ENCODE results near the gene SORCS2.

SORCS2 gene

DNA sequence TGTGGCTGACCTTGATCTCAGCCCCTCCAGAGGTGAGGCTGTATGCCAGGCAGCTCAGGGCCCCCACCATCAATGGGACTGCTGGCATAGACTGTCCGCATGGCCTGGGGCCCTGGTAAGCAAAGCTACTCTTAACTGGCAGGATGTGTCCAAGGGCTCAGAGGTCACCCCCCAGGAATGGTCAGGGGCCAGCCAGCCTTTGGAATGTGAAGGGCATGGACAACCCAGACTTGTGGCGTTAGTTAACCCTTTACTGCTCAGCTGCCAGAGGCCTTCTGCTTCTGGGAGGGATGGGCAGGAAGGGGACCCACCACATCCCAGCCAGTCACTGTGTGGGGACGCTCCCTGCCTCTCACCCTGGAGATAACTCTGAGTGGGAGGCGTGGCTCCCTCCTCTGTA lies 322.5 kb downstream of the SORCS2 start:
- POLR2A ChIA-PET, result no interaction called here
- H3K27ac ChIP-seq (ENCODE audit: extremely low read depth, low read depth, low read length), result no peak overlapping the region
- no peaks in the 10 kb centered on the region for H3K9me3 ChIP-seq (ENCODE audit: control insufficient read depth, insufficient read depth, low read depth, low read length)
- CTCF ChIA-PET, result no interaction called here
- H3K36me3 ChIP-seq (ENCODE audit: control insufficient read depth in 2 of 2, insufficient read depth in 1 of 2, low read length in 2 of 2), result no peaks in the 10 kb centered on the region
- no peaks in the 10 kb centered on the region for H3K4me1 ChIP-seq (ENCODE audit: control insufficient read depth, insufficient read depth, low read length)
- no peak for TF ChIP-seq ZBTB7A (tag by site-specific recombination; IDR thresholded peaks at IDR 0.05; ENCODE audit: low read depth)
- TF ChIP-seq, protein P1, sequence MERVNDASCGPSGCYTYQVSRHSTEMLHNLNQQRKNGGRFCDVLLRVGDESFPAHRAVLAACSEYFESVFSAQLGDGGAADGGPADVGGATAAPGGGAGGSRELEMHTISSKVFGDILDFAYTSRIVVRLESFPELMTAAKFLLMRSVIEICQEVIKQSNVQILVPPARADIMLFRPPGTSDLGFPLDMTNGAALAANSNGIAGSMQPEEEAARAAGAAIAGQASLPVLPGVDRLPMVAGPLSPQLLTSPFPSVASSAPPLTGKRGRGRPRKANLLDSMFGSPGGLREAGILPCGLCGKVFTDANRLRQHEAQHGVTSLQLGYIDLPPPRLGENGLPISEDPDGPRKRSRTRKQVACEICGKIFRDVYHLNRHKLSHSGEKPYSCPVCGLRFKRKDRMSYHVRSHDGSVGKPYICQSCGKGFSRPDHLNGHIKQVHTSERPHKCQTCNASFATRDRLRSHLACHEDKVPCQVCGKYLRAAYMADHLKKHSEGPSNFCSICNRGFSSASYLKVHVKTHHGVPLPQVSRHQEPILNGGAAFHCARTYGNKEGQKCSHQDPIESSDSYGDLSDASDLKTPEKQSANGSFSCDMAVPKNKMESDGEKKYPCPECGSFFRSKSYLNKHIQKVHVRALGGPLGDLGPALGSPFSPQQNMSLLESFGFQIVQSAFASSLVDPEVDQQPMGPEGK (tag by site-specific recombination; IDR thresholded peaks at IDR 0.05), result no peak
- no peak overlapping the region for H3K4me3 ChIP-seq (ENCODE audit: low read depth, low read length)

DNA sequence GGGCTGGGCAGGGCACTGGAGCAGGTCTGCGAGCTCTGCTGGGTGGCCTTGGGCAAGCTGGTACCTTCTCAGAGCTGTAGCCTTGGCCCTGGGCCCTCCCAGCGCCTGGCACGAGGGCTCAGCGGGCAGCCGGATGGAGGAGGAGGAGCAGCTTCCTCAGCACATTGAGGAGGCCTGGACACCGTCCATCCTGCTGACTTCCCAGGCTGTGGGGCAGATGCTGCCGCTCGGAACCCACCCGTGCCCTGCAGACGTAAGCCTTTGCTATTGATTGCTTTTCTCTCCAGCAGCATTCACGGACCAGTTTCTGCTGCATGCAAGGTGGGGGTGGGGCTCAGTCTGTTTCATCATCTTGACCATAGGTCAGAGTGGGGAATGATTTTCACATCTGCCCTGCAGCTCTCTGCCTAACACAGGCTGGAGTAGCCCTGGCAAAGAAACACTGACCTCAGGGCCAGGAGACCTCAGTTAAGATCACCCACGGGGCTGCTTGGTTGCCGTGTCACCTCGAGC lies 323.1 kb downstream of the SORCS2 start:
- TF ChIP-seq ZNF621 (tag by site-specific recombination; IDR thresholded peaks at IDR 0.05), result no peak
- no peak for TF ChIP-seq ZBTB17 (tag by site-specific recombination; IDR thresholded peaks at IDR 0.05)
- no peak for TF ChIP-seq MEIS1 (CRISPR knock-in tag; IDR thresholded peaks at IDR 0.05; ENCODE audit: borderline replicate concordance)
- TF ChIP-seq, protein P2, sequence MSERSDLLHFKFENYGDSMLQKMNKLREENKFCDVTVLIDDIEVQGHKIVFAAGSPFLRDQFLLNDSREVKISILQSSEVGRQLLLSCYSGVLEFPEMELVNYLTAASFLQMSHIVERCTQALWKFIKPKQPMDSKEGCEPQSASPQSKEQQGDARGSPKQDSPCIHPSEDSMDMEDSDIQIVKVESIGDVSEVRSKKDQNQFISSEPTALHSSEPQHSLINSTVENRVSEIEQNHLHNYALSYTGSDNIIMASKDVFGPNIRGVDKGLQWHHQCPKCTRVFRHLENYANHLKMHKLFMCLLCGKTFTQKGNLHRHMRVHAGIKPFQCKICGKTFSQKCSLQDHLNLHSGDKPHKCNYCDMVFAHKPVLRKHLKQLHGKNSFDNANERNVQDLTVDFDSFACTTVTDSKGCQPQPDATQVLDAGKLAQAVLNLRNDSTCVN (tag by site-specific recombination; optimal IDR thresholded peaks at IDR 0.05), result no peak
- no peak for TF ChIP-seq ZNF391 (tag by site-specific recombination; IDR thresholded peaks at IDR 0.05; ENCODE audit: borderline replicate concordance, low read depth)
- TF ChIP-seq ZBTB20 (tag by site-specific recombination; IDR thresholded peaks at IDR 0.05), result no peak
- TF ChIP-seq ZNF221 (tag by site-specific recombination; IDR thresholded peaks at IDR 0.05; ENCODE audit: borderline replicate concordance), result no peak
- Histone ChIP-seq H3K4me1 (ENCODE audit: control insufficient read depth, insufficient read depth, low read length) (no peaks in the 10 kb centered on the region), H3K27ac (ENCODE audit: extremely low read depth, low read depth, low read length) (no peak overlapping the region), H3K4me3 (ENCODE audit: low read depth, low read length) (no peak overlapping the region), H3K36me3 (ENCODE audit: control insufficient read depth in 2 of 2, insufficient read depth in 1 of 2, low read length in 2 of 2) (no peaks in the 10 kb centered on the region), H3K9me3 (ENCODE audit: control insufficient read depth, insufficient read depth, low read depth, low read length) (no peaks in the 10 kb centered on the region)
- ChIA-PET CTCF (no interaction called here), POLR2A (no interaction called here)

DNA sequence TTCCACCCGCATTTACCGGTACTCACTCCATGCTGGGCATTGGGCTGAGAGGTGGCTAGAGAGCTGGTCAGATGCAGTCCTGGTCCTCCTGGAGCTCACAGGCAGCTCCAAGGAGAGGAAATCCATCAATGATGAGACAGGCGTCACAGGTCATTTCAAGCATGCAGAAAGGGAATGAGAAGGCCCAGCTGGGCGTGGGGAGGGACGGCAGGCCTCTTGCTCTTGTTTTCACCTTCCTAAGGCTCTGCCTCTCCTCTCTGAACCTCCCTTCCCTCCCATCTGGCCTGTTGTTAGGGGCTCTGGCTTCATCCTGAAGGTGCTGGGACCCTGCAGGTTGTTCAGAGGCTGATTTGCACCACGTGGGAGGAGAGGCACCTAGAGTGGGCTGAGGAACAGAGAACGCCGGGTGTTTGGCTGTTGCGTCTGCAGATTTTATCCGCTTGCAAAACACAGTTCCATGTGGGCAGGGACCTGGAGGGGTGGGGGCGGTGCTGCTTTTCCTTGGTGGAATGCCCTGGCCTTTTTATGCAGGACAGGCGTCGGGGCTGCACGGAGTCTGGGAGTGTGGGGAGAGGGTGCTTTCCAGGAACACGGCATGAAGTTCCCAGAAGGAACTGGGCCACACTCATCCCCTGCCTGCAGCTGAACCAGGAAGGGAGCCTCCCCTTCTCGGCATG lies 323.9 kb downstream of the SORCS2 start:
- TF ChIP-seq EGR2 (tag by site-specific recombination; IDR thresholded peaks at IDR 0.05; ENCODE audit: low read depth) (peak; percentile 53), ZNF311 (tag by site-specific recombination; IDR thresholded peaks at IDR 0.05; ENCODE audit: borderline replicate concordance) (no peak)
- Histone ChIP-seq H3K4me1 (ENCODE audit: control insufficient read depth, insufficient read depth, low read length) (no peaks in the 10 kb centered on the region), H3K9me3 (ENCODE audit: control insufficient read depth, insufficient read depth, low read depth, low read length) (no peaks in the 10 kb centered on the region), H3K4me3 (ENCODE audit: low read depth, low read length) (no peak overlapping the region), H3K36me3 (ENCODE audit: control insufficient read depth in 2 of 2, insufficient read depth in 1 of 2, low read length in 2 of 2) (no peaks in the 10 kb centered on the region), H3K27ac (ENCODE audit: extremely low read depth, low read depth, low read length) (no peak overlapping the region)
- CTCF ChIA-PET, result no interaction called here
- POLR2A ChIA-PET, result no interaction called here

DNA sequence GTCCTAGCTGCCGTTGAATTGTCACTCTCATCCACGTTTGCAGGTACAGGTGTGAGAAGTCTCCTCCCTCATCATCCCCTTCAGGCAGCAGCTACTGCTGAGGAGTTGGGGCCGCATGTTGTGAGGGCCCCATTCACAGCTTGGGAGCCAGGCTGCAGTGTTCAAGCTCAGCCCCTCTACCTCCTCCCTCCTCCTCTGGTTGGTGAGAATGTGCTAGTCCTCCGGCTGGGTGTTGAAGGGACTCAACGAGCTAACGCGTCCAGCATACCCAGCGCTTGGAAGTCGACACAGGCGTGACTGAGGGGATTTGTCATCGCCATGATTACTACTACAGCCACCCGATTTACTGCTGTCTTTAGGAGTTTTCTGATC lies 324.4 kb downstream of the SORCS2 start:
- no peaks in the 10 kb centered on the region for H3K4me1 ChIP-seq (ENCODE audit: control insufficient read depth, insufficient read depth, low read length)
- no peak overlapping the region for H3K27ac ChIP-seq (ENCODE audit: extremely low read depth, low read depth, low read length)
- H3K36me3 ChIP-seq (ENCODE audit: control insufficient read depth in 2 of 2, insufficient read depth in 1 of 2, low read length in 2 of 2), result no peaks in the 10 kb centered on the region
- H3K4me3 ChIP-seq (ENCODE audit: low read depth, low read length), result no peak overlapping the region
- CTCF ChIA-PET, result no interaction called here
- H3K9me3 ChIP-seq (ENCODE audit: control insufficient read depth, insufficient read depth, low read depth, low read length), result no peaks in the 10 kb centered on the region
- POLR2A ChIA-PET, result no interaction called here
- TF ChIP-seq KLF8 (tag by site-specific recombination; IDR thresholded peaks at IDR 0.05), result no peak
- TF ChIP-seq ZNF544 (tag by site-specific recombination; IDR thresholded peaks at IDR 0.05), result no peak
- no peak for TF ChIP-seq MYNN (tag by site-specific recombination; IDR thresholded peaks at IDR 0.05; ENCODE audit: borderline replicate concordance)
- no peak for TF ChIP-seq ZNF626 (tag by site-specific recombination; IDR thresholded peaks at IDR 0.05)
- TF ChIP-seq, protein P1 (tag by site-specific recombination; IDR thresholded peaks at IDR 0.05), result no peak
- no peak for TF ChIP-seq ZNF610 (tag by site-specific recombination; IDR thresholded peaks at IDR 0.05; ENCODE audit: borderline replicate concordance)
- TF ChIP-seq MEIS1 (CRISPR knock-in tag; IDR thresholded peaks at IDR 0.05; ENCODE audit: borderline replicate concordance), result no peak
- TF ChIP-seq TRIM28 (IDR thresholded peaks at IDR 0.05; ENCODE audit: borderline replicate concordance, low read length), result no peak
- TF ChIP-seq ZBTB8A (tag by site-specific recombination; IDR thresholded peaks at IDR 0.05), result no peak
- no peak for TF ChIP-seq ZNF133 (tag by site-specific recombination; IDR thresholded peaks at IDR 0.05)
- TF ChIP-seq, protein P3, sequence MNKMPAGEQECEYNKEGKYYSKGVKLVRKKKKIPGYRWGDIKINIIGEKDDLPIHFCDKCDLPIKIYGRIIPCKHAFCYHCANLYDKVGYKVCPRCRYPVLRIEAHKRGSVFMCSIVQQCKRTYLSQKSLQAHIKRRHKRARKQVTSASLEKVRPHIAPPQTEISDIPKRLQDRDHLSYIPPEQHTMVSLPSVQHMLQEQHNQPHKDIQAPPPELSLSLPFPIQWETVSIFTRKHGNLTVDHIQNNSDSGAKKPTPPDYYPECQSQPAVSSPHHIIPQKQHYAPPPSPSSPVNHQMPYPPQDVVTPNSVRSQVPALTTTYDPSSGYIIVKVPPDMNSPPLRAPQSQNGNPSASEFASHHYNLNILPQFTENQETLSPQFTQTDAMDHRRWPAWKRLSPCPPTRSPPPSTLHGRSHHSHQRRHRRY (tag by site-specific recombination; IDR thresholded peaks at IDR 0.05), result no peak

Measured in HEK293 (cell line).